Measurements from ENCODE around the gene PDIA4.
A peak's percentile ranks its signal among the peaks of the same experiment; 100 is the strongest.

The PDIA4 gene

GRCh38 chr7:149007611-149008010 lies 20.7 kb downstream of the PDIA4 start:
- DNase-seq (ENCODE audit: extremely low read depth, low read depth), result no peak
- TF ChIP-seq, protein P1, sequence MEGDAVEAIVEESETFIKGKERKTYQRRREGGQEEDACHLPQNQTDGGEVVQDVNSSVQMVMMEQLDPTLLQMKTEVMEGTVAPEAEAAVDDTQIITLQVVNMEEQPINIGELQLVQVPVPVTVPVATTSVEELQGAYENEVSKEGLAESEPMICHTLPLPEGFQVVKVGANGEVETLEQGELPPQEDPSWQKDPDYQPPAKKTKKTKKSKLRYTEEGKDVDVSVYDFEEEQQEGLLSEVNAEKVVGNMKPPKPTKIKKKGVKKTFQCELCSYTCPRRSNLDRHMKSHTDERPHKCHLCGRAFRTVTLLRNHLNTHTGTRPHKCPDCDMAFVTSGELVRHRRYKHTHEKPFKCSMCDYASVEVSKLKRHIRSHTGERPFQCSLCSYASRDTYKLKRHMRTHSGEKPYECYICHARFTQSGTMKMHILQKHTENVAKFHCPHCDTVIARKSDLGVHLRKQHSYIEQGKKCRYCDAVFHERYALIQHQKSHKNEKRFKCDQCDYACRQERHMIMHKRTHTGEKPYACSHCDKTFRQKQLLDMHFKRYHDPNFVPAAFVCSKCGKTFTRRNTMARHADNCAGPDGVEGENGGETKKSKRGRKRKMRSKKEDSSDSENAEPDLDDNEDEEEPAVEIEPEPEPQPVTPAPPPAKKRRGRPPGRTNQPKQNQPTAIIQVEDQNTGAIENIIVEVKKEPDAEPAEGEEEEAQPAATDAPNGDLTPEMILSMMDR (IDR thresholded peaks at IDR 0.05; ENCODE audit: low read depth, low read length), result no peak; the same call in none of the 2 replicates

DNA sequence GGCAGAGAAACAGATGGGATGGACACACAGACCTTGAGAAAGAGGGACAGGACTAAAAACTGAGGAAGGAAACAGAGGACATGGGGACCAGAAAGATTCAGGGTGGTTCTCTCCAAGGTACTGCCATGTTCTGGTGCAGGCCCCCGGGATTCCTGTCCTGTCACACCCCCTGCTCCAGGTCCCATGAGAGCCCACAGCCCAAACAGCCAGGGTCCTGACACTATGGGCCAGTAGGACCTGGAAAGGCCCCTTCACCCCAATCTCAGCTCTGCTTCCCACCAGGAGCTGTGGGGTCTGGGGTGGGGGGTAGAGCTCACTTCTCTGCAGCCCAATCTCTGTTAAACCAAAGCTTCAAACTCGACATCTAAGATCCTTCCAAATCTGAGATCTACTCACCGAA lies 21.2 kb downstream of the PDIA4 start:
- DNase-seq (ENCODE audit: extremely low read depth, low read depth), result no peak
- TF ChIP-seq, protein P1 (IDR thresholded peaks at IDR 0.05; ENCODE audit: low read depth, low read length), result no peak

DNA sequence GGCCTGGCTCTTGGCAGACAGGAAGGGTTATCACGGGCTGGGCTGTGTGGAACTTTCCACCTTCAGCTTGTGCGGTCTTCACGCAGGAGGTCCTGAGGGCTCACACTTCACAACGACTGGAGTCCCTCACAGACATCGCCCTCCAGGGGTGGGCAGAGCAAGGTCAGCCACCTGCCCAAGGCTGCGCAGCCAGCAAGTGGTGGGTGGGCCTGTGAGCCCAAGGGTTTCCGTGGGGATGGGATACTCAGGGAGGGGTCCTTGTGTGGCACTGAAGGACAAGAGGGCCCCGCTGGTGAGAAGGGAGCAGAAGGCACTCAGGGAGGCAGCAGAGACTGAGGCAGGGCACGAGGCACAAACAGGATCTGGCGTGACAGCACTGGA lies 22.0 kb downstream of the PDIA4 start:
- no peak for DNase-seq (ENCODE audit: extremely low read depth, low read depth)

DNA sequence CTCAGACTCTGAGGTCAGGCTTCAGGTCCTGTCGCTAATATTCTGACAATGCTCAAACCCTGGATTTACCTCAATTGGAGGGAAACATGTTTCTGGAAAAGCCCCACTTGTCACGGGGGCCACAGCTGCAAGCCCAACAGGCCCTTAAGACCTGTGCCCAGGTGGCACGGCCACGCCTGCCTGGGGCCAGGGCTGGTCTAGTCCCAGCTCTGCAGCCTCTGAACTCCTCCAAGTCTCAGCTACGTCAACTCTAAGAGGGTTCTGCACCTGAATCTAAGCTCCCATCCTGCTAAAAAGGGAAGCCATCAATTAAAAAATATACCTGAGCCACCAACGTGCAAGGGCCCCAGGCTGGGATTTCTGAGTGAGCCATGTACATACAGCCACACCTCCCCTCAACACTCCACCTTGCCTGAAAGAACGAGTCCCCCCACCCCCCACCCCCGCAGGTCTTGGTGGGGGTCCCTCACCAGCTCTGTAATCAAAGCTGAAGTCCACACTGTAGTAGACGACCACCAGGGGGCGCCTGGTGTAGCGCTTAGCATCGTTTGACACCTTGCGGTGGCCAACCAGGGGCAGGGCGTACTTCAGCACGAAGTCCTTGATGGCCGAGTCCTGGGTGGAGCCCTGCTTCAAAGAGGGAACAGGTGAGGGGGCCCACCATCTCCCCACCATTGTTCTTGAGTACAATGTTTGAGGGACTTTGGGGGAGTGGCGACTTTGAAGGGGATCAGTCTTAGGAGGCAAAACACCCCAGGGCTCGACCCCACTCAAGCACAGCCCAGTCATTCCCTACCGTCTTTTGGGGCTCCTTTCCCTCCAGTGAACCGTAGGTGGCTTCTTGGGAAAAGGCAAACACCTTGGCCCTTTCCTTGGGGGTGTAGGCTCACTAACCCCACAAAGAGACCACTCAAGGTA lies 22.6 kb downstream of the PDIA4 start:
- TF ChIP-seq, protein P1 (IDR thresholded peaks at IDR 0.05; ENCODE audit: low read depth, low read length), result peak; percentile 77
- DNase-seq (ENCODE audit: extremely low read depth, low read depth), result peak; percentile 28

More for the DNA sequence above, 22.0 kb downstream of the PDIA4 start:
- TF ChIP-seq, protein P1 (IDR thresholded peaks at IDR 0.05; ENCODE audit: low read depth, low read length), result no peak

- no peak for DNase-seq (ENCODE audit: extremely low read depth, low read depth)
- TF ChIP-seq, protein P1 (IDR thresholded peaks at IDR 0.05; ENCODE audit: low read depth, low read length), result no peak
Measured at GRCh38 chr7:149004405-149005370, 23.6 kb downstream of the PDIA4 start.

DNA sequence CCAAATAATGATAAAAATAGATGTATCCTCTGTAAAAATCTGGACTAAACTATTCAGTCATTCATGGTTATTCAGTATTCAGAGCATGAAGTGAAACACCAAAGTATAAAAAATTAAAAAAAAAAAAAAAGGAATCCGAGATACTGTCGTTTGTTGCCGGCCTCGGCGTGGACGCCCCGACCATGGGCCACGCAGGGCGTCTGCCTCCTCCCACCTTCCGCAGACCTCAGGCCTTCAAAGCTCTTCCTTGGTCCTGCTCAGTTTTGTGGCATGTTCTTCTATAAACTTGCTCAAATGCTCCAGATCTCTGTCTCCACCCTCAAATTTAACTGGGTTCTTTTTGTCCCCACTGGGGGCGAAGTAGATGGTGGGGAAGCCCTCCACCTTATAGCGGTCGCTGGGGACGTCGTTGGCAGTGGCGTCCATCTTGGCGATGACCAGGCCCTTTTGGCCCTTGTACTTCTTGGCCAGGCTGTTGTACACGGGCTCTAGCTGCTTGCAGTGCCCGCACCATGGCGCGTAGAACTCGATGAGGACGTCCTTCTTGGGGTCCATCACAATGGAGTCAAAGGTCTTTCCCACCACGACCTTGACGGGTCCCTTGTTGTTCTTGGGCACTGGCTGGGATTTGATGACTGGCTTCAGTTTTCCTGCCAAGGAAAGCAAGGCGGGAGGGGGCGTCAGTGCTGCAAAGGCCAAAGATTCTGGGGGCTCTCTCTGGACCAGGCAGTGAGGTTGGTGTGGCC lies 24.6 kb downstream of the PDIA4 start:
- no peak for DNase-seq (ENCODE audit: extremely low read depth, low read depth)
- TF ChIP-seq, protein P1 (IDR thresholded peaks at IDR 0.05; ENCODE audit: low read depth, low read length), result no peak

All from AG09319 (cell line).